ENCODE results near the gene TMEM208. TPM values are rescaled to one million over a fixed set of nuclear protein-coding genes. Genes with fewer than 3 reads are reported as not detected.

Gene TMEM208
- total RNA-seq, 1 experiment from 2014 or later, result 53.5 TPM

DNA sequence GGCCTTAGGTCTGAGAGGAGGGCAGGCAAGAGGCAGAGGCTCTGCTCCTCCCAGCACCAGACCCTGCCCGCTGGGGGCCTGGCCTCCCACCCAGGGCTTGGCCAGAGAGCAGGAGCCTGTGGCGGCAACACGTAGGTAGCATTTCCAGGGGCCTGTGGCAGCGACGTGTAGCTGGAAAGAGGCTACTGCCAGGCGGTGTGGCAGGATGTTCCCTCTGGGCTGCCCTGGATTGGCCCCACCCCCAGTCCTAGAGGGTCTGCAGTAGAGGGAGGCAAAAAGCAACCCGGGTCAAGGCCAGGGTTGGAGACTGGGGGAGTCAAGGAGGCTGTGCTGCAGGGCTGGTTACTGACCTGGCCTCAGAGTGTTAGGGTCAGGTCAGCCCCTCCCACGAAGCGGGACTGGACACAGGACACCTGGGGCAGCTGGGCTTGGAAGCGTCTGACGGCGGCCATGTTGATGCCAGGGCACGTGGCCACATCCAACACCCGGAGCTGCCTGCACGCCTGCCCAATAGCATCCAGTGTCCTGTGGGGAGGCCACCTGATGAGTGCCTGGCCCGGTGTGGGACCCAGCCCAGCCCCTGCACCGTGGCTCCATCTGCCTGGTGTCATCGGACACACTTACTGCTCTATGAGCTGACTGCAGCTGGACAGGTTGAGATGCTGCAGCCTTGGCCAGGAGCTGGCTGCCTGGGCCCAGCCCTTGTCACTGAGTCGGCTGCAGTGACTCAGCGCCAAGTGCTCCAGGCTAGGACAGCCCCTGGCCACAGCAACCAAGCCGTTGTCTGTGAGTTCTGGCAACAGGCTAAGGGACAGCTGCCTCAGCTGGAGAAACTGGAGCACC is 19.5 kb upstream of the TMEM208 start:
- CTCF ChIA-PET, result interaction anchor here (0.6 kb wide), 1 partner anchor 166 kb away, joined by 4 read pairs; no protein-coding TSS in a partner anchor
- peaks cover 13% of the 10 kb centered on the region for H3K27me3 Mint-ChIP-seq (ENCODE audit: unreplicated experiment)
- no peaks in the 10 kb centered on the region for H3K4me1 Mint-ChIP-seq (ENCODE audit: low read depth, unreplicated experiment)
- DNase-seq, result no peak
- BruUV-seq (replicated peaks), result no TSS peak
- H3K9me3 Mint-ChIP-seq (ENCODE audit: low read depth, unreplicated experiment), result no peaks in the 10 kb centered on the region
- TF ChIP-seq, protein P1, sequence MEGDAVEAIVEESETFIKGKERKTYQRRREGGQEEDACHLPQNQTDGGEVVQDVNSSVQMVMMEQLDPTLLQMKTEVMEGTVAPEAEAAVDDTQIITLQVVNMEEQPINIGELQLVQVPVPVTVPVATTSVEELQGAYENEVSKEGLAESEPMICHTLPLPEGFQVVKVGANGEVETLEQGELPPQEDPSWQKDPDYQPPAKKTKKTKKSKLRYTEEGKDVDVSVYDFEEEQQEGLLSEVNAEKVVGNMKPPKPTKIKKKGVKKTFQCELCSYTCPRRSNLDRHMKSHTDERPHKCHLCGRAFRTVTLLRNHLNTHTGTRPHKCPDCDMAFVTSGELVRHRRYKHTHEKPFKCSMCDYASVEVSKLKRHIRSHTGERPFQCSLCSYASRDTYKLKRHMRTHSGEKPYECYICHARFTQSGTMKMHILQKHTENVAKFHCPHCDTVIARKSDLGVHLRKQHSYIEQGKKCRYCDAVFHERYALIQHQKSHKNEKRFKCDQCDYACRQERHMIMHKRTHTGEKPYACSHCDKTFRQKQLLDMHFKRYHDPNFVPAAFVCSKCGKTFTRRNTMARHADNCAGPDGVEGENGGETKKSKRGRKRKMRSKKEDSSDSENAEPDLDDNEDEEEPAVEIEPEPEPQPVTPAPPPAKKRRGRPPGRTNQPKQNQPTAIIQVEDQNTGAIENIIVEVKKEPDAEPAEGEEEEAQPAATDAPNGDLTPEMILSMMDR (IDR thresholded peaks at IDR 0.05; ENCODE audit: unreplicated experiment), result no peak
- peak overlapping the region; percentile 11 for H3K27ac Mint-ChIP-seq (ENCODE audit: unreplicated experiment)
- H3K36me3 Mint-ChIP-seq (ENCODE audit: insufficient read depth, unreplicated experiment), result peaks cover 37% of the 10 kb centered on the region
- intact Hi-C loops (cut with micrococcal nuclease; ENCODE audit: unreplicated experiment), result no loop called here
- H3K4me3 Mint-ChIP-seq (ENCODE audit: low read depth, unreplicated experiment), result no peak overlapping the region

DNA sequence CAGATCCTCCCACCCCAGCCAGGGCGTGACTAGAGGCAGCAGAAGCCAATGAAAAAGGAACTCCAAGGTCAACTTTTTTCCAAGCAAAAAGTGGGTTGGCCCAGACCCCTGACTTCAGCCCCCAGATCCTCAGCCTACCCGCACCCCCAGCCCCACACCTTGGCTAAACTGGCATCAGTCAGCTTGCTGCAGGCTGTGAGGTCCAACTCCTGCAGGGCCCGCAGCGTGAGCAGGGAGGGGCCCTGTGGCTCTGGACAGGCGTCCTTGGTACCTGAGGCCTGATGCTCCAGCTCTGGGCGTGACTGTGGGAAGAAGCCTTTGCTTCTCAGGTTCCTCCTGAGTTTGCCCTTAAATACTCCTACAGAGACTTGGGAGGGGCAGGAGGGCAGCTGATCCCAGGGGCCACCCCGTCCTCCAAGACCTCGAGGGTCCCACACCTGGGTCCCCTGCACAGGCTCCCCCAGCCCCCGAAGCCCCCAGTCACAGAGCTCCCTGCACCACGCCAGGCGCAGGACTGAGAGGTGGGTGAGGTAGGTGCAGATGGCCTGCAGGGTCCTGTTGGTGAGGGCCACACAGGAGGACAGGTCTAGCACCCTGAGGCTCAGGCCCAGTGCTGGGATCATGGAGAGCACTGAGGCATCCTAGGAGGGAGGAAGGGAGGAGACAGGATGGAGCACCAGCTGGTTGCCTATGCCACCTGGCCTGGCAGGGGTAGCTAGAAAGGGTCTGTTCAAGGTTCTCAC is 18.6 kb upstream of the TMEM208 start:
- intact Hi-C loops (cut with micrococcal nuclease; ENCODE audit: unreplicated experiment), result no loop called here
- Mint-ChIP-seq H3K4me3 (ENCODE audit: low read depth, unreplicated experiment) (no peak overlapping the region), H3K27me3 (ENCODE audit: unreplicated experiment) (peaks cover 13% of the 10 kb centered on the region), H3K36me3 (ENCODE audit: insufficient read depth, unreplicated experiment) (peaks cover 28% of the 10 kb centered on the region), H3K4me1 (ENCODE audit: low read depth, unreplicated experiment) (no peaks in the 10 kb centered on the region), H3K27ac (ENCODE audit: unreplicated experiment) (no peak overlapping the region), H3K9me3 (ENCODE audit: low read depth, unreplicated experiment) (no peaks in the 10 kb centered on the region)
- no peak for DNase-seq
- CTCF ChIA-PET, result interaction anchor here (0.6 kb wide), 1 partner anchor 165 kb away, joined by 4 read pairs; no protein-coding TSS in a partner anchor
- TF ChIP-seq, protein P1 (IDR thresholded peaks at IDR 0.05; ENCODE audit: unreplicated experiment), result no peak
- BruUV-seq (replicated peaks), result no TSS peak

DNA sequence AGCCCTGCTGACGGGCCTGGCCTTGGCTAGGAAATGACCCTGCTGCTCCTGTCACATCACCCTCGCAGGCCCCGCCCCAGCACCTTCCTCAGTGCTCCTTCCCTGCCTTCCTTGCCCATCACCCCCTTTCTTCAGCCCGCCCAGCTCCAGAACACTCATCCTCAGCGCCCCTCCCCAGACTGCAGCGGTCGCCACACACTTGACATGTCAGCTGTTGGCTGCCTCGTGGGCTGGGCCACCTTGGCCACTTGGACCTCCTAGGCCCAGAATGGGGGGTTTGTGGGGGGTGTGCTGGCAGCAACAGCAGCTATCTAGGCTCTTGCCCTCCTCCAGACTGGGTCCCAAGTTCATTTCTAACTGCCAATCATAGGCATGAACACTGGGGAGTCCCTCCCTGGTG is 17.4 kb upstream of the TMEM208 start:
- intact Hi-C loops (cut with micrococcal nuclease; ENCODE audit: unreplicated experiment), result no loop called here
- BruUV-seq (replicated peaks), result no TSS peak
- CTCF ChIA-PET, result no interaction called here
- TF ChIP-seq, protein P1 (IDR thresholded peaks at IDR 0.05; ENCODE audit: unreplicated experiment), result no peak
- Mint-ChIP-seq H3K9me3 (ENCODE audit: low read depth, unreplicated experiment) (no peaks in the 10 kb centered on the region), H3K36me3 (ENCODE audit: insufficient read depth, unreplicated experiment) (peaks cover 16% of the 10 kb centered on the region), H3K27ac (ENCODE audit: unreplicated experiment) (no peak overlapping the region), H3K27me3 (ENCODE audit: unreplicated experiment) (peaks cover 13% of the 10 kb centered on the region), H3K4me3 (ENCODE audit: low read depth, unreplicated experiment) (no peak overlapping the region), H3K4me1 (ENCODE audit: low read depth, unreplicated experiment) (no peaks in the 10 kb centered on the region)
- DNase-seq, result no peak

DNA sequence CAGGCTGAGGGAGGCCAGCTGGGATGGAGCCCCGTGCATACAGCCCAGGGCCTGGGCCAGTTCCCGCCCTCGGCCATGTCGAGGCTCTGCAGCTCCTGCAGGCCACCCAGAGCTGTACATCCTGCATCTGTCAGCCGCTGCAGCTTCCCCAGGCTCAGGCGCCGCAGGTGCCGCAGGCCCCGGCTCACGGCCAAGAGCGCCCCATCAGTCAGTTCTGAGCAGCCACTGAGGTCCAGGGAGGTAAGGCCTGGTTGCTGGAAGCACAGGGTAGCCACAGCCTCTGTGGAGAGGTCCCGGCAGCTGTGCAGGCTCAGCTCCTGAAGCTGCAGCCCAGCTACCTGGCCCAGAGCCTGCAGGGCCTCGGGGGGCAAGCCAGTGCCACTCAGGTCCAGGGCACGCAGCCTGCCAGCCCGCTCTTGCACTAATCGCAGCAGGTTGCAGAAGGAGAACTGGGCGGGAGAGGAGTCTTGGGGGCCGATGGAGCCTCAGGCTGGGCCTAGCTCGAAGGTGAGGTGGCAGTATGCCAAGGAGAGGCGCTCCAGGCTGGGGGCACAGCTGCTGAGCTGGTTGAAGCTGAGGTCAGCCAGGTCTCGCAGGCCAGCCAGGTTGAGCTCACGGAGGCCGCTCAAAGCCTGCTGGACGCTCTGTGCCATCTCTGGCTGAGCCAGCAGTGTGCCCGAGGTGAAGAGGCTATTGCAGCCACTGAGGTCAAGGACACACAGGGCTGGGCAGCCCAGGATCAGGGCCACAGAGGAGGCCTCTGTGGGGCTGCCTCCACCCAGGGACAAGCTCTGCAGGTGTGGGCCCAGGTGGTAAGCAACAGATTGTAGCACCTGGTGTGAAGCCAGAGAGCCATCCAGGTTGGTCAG is 16.6 kb upstream of the TMEM208 start:
- no peak for DNase-seq
- BruUV-seq (replicated peaks), result no TSS peak
- H3K27ac Mint-ChIP-seq (ENCODE audit: unreplicated experiment), result no peak overlapping the region
- peaks cover 14% of the 10 kb centered on the region for H3K27me3 Mint-ChIP-seq (ENCODE audit: unreplicated experiment)
- no peaks in the 10 kb centered on the region for H3K4me1 Mint-ChIP-seq (ENCODE audit: low read depth, unreplicated experiment)
- H3K36me3 Mint-ChIP-seq (ENCODE audit: insufficient read depth, unreplicated experiment), result peaks cover 14% of the 10 kb centered on the region
- H3K9me3 Mint-ChIP-seq (ENCODE audit: low read depth, unreplicated experiment), result no peaks in the 10 kb centered on the region
- TF ChIP-seq, protein P1 (IDR thresholded peaks at IDR 0.05; ENCODE audit: unreplicated experiment), result no peak
- intact Hi-C loops (cut with micrococcal nuclease; ENCODE audit: unreplicated experiment), result no loop called here
- no peak overlapping the region for H3K4me3 Mint-ChIP-seq (ENCODE audit: low read depth, unreplicated experiment)
- CTCF ChIA-PET, result no interaction called here
